HG02571 (cell line): ENCODE measurements around the gene NPHS1.

Source experiments
- ATAC-seq: cut with Tn5 transposase; IDR thresholded peaks from one replicate; pipeline ENCODE4 v1.9.1; 2021; ENCODE audit warnings: mild to moderate bottlenecking, moderate library complexity; ENCODE audit not compliant: unreplicated experiment

NPHS1 gene

GRCh38 chr19:35789195-35789977 is 62.9 kb downstream of the NPHS1 start:
- ATAC-seq: no peak

DNA sequence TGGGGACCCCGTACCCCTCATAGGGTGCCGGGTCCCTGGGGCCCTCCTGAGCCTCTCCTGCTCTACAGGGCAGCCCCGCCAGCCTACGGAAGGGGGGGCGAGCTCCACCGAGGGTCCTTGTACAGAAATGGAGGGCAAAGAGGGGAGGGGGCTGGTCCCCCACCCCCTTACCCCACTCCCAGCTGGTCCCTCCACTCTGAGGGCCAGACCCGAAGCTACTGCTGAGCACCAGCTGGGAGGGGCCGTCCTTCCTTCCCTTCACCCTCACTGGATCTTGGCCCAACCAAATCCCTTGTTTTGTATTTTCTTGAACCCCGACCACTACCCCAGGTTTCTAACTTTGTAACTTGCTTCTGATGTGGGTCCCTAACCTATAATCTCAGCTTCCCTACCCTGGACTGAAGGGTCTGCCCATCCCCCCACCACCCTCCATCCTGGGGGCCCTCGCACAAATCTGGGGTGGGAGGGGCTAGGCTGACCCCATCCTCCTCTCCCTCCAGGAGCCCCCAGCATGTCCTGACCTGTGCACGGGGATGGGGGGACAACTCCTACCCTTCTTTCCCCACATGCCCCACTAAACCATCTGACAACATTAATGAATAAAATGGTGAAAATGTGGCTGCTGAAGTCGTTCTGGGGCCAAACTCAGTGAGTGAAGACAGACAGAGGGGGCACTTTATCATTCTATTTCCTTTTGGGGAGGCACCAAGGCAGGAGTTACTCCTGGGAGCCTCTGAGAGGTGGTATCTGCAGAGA is 63.9 kb downstream of the NPHS1 start:
- ATAC-seq: no peak

DNA sequence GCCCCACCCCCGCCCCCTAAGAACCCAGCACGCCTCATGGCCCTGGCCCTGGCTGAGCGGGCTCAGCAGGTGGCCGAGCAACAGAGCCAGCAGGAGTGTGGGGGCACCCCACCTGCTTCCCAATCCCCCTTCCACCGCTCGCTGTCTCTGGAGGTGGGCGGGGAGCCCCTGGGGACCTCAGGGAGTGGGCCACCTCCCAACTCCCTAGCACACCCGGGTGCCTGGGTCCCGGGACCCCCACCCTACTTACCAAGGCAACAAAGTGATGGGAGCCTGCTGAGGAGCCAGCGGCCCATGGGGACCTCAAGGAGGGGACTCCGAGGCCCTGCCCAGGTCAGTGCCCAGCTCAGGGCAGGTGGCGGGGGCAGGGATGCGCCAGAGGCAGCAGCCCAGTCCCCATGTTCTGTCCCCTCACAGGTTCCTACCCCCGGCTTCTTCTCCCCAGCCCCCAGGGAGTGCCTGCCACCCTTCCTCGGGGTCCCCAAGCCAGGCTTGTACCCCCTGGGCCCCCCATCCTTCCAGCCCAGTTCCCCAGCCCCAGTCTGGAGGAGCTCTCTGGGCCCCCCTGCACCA is 65.0 kb downstream of the NPHS1 start:
- no peak for ATAC-seq

GRCh38 chr19:35786299-35787160 is 65.8 kb downstream of the NPHS1 start:
- no peak for ATAC-seq

GRCh38 chr19:35785339-35785627 is 67.0 kb downstream of the NPHS1 start:
- no peak for ATAC-seq

DNA sequence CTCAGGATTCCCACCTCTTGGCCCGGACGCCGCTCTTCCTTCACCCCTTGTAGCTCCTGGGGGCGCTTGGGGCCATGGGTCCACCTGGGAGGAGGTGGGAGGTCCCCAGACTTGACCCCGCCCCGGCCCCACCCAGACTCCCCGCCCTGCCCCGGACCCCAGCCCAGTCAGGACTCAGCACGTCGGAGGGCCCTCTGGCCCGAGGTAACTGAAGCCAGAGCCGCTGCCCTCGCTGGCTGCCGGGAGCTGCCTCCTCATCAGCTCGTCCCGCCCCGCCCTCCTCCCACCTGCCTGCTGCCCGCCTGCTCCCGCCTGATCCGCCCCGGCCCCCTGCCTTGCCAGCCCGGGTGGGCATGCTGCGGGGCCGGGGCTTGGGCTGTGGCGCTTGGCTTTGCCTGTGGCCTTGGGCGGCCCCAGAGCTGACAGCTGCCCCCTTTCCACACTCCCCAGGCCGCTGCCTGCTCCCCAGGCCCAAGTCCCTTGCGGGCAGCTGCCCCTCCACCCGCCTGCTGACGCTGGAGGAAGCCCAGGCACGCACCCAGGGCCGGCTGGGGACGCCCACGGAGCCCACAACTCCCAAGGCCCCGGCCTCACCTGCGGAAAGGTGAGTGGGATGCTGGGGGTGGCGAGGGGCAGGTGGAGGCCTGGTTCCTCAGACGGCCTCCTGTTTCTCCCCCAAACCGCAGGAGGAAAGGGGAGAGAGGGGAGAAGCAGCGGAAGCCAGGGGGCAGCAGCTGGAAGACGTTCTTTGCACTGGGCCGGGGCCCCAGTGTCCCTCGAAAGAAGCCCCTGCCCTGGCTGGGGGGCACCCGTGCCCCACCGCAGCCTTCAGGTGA is 67.6 kb downstream of the NPHS1 start:
- ATAC-seq: no peak

DNA sequence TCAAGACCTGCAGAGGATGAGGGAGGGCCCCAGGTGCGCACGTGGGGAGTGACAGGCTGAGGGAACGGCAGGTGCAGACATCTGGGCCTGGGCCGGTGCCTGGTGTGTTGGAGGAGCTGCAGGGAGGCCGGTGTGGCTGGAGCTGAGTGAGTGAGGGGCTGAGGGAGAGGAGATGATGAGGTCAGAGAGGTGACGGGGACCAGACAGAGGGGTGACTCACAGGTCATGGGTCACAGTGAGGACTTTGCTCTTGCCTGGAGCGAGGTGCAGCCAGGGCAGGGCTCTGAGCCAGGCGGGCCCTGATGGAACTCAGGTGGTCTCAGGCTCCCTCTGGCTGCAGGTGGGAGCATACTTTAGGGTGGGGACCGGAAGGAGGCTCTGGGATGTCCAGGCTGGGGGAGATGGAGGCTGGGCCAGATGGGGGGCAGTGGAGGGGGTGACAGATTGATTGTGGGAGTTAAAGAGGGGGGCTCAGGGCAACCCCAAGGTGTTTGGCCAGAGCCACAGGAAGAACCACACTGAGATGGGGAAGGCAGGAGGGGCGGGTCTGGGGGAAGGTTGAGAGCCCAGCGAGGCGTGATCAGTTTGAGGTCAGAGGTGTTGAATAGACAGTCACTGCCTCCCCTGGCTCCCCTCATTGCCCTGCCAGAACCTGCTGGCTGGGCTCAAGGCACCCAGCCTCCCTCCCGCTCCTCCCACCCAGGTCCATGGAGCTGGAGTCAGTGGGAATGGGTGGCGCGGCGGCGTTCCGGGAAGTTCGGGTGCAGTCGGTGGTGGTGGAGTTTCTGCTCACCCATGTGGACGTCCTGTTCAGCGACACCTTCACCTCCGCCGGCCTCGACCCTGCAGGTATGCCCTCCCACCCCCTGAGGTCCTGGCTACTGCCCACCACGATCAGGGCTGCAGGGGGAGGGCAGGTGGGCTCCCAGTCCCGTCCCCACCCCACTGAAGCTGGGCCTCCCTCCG is 68.6 kb downstream of the NPHS1 start:
- ATAC-seq: no peak

DNA sequence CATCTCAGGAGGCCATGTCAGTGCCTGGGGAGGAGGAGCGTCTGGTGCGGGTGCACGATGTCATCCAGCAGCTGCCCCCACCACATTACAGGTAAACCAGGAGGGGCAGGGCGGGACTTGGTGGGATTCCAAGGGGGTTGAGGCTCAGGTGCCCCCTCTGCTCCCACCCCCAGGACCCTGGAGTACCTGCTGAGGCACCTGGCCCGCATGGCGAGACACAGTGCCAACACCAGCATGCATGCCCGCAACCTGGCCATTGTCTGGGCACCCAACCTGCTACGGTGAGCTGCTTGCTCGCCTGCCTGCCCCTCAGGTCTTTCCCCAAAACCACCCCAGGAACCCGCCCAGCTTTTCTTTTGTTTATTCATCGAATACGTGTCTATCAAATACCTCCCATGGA is 69.7 kb downstream of the NPHS1 start:
- ATAC-seq: no peak

DNA sequence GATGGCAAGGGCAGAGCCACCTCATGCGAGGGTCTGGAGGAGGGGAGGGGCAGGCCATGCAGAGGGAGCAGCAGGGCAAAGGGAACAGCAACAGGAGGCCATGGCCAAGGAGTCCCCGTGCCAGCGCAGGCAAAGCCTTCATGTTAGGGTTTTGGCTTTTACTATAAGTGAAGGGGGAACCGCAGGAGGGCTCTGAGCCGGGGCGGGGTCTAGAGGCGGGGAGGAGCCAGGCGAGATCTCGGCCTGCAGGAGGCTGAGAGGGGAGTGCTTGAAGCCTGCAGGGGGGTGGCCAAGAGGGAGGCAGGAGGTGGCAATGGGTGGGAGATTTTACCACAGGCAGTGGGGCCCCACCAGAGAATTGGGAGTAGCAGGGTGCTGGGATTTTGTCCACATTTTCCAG is 70.7 kb downstream of the NPHS1 start:
- no peak for ATAC-seq

DNA sequence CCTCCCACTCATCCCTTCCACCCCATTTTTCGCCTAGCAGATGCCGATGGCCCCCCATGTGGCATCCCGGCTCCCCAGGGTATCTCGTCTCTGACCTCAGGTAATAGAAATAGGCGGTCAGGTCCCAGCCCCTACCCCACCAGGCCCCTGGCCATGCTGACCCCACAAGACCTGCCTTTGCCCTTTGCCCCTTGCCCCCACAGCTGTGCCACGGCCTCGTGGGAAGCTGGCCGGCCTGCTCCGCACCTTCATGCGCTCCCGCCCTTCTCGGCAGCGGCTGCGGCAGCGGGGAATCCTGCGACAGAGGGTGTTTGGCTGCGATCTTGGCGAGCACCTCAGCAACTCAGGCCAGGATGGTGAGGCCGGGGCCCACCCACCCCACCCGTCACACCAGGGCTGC is 71.6 kb downstream of the NPHS1 start:
- no peak for ATAC-seq

- no peak for ATAC-seq
These were observed 72.2 kb downstream of the NPHS1 start for GRCh38 chr19:35780058-35780457.

DNA sequence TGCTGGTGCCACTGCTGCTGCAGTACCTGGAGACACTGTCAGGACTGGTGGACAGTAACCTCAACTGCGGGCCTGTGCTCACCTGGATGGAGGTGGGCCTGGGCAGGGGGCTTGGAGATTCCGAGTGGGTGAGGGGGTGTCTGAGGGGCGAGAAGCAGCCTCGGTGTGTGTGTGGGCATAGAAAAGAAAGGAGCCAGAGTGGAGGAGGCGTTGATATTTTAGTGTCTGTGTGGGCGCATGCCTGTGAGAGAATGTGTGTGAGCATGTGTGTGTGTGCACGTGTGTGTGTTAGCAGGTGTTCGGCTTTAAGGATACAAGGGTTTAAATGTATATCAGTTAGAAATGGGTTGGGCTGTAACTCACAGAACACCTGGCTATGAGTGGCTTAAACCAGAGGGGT is 73.3 kb downstream of the NPHS1 start:
- no peak for ATAC-seq

DNA sequence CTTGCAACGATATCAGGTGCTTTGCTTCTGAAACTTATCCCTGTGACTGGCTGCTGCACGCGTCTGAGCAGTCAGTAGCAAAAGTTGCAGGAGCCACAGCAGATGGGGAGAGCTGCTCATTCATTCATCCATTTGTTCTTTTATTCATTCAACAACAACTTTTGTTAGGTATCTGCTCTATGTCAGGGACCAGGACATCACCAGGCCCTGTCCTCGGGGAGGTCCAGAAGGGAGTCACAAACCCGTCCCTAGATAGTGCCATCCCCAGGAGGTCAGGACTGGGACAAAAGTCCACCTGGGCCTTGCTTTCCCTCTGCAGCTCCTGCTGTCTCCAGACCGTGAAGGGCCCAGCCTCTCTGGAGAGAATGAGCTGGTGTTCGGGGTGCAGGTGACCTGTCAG is 74.3 kb downstream of the NPHS1 start:
- ATAC-seq: no peak

DNA sequence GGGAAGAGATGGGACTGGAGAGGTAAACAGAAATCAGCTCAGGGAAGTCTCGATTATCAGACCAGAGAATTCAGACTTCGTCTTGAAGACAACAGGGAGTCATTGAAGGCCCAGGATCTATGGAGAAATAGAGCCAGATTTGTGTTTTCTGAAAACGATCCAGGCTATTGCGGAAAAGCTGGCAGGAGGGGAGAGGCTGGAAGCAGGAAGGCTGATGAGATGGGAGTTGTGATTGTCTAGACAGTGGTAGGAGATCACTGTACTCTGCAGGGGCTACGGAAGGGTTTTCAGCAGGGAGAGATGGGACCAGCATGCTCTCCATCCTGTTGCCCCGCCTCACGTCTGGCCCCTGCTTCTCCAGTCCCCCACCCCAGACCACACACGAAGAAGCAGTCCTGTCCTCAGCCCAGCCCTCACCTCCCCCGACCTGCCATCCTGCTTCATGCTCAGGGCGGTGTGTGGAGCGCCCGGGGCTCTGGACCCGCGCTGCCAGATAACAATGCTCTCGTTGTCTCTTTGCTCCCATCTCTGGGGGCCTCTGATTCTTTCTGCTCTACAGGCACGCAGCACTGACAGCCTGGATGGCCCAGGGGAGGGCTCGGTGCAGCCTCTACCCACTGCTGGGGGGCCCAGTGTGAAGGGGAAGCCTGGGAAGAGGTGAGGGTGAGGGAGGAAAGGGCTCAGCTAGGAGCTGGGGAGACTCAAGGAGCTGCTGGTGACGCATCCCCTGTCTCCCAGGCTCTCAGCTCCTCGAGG is 75.0 kb downstream of the NPHS1 start:
- ATAC-seq: no peak

- no peak for ATAC-seq
These were observed 76.1 kb downstream of the NPHS1 start for GRCh38 chr19:35776102-35776788.
